Measurements from ENCODE around the gene TTLL5. TPM values are rescaled to one million over a fixed set of nuclear protein-coding genes. Genes with fewer than 3 reads are reported as not detected.

Gene TTLL5
- total and polyA plus RNA-seq, 2 of the 4 experiments (the other 2 are of a cell fraction), result 11.9 to 16.7 TPM

GRCh38 chr14:75851574-75851866 lies 190.5 kb downstream of the TTLL5 start:
- Histone ChIP-seq H4K91ac (ENCODE audit: insufficient read depth, low read depth, low read length) (no peak overlapping the region), H3K9ac (ENCODE audit: low read depth, low read length) (no peak overlapping the region), H3K56ac (ENCODE audit: extremely low read depth, insufficient read depth, low read length) (no peak overlapping the region), H3K36me3 (ENCODE audit: control insufficient read depth, insufficient read depth, low read length) (no peaks in the 10 kb centered on the region), H2AK9ac (replicated peaks; ENCODE audit: low read depth, low read length, poor library complexity) (no peak overlapping the region), H3K23ac (ENCODE audit: low read depth, low read length) (no peak overlapping the region), H2BK120ac (ENCODE audit: low read depth, low read length) (no peak overlapping the region), H3K27me3 (ENCODE audit: control insufficient read depth, insufficient read depth, low read length) (no peaks in the 10 kb centered on the region), H4K20me1 (ENCODE audit: insufficient read depth, low read length) (no peaks in the 10 kb centered on the region), H2BK15ac (ENCODE audit: low read depth, low read length) (no peak overlapping the region), H2AK5ac (ENCODE audit: low read depth, low read length) (no peak overlapping the region), H3K4me1 (ENCODE audit: control insufficient read depth, insufficient read depth, low read length) (peaks cover 6% of the 10 kb centered on the region; the same call in 1 of the 2 replicates), H3K27ac (ENCODE audit: insufficient read depth, low read length) (no peak overlapping the region), H4K5ac (ENCODE audit: low read depth, low read length) (no peak overlapping the region), H3K4me3 (ENCODE audit: insufficient read depth, low read depth, low read length) (no peak overlapping the region), H4K8ac (ENCODE audit: low read depth in 2 of 2, low read length in 2 of 2) (no peak overlapping the region), H3K4ac (ENCODE audit: low read depth, low read length) (no peak overlapping the region), H3K9me1 (ENCODE audit: insufficient read depth, low read length) (no peaks in the 10 kb centered on the region; the same call in 1 of the 2 replicates), H3K18ac (ENCODE audit: low read depth, low read length) (no peak overlapping the region), H3K14ac (replicated peaks; ENCODE audit: low read depth, low read length) (no peak overlapping the region), H3K9me3 (ENCODE audit: control insufficient read depth, insufficient read depth, low read length) (no peaks in the 10 kb centered on the region), H2AFZ (replicated peaks; ENCODE audit: low read length, poor library complexity) (no peak overlapping the region), H2BK5ac (ENCODE audit: low read depth, low read length, poor library complexity, severe bottlenecking) (no peak overlapping the region), H3K4me2 (ENCODE audit: low read depth, low read length) (no peak overlapping the region), H2BK20ac (ENCODE audit: low read depth, low read length) (no peak overlapping the region), H3K79me1 (ENCODE audit: low read depth in 1 of 2, low read length in 2 of 2) (no peaks in the 10 kb centered on the region)
- no TSS peak for BruUV-seq (replicated peaks)
- no peak for TF ChIP-seq FOS (IDR thresholded peaks at IDR 0.05; ENCODE audit: low read depth, low read length)
- TF ChIP-seq MAFK (IDR thresholded peaks at IDR 0.05; ENCODE audit: low read depth, low read length), result no peak
- TF ChIP-seq RCOR1 (IDR thresholded peaks at IDR 0.05; ENCODE audit: insufficient replicate concordance, low read length), result no peak
- TF ChIP-seq POLR2A (IDR thresholded peaks at IDR 0.05; ENCODE audit: low read depth, low read length), result no peak
- ChIA-PET POLR2A (ENCODE audit: unreplicated experiment) (no interaction called here), CTCF (interaction anchor here (1.6 kb wide), 1 partner anchor 57 kb away, joined by 5 read pairs; no protein-coding TSS in a partner anchor)
- WGBS, 2 experiments (ENCODE audit: extremely low coverage in 2 of 2, insufficient read length in 1 of 2), result no CpG with 5 or more reads among the region's 6 CpGs
- in situ Hi-C loops (cut with MboI; ENCODE audit: low sequenced_read_pairs), result no loop called here
- no peak for ATAC-seq (ENCODE audit: low read depth)
- dilution Hi-C loops (cut with HindIII; ENCODE audit: low sequenced_read_pairs, unreplicated experiment), result no loop called here
- intact Hi-C loops (cut with micrococcal nuclease), result no loop called here
- no peak for DNase-seq
